Measurements from ENCODE around the gene BUD31. TPM values are rescaled to one million over a fixed set of nuclear protein-coding genes. Genes with fewer than 3 reads are reported as not detected.

BUD31 gene
- total and polyA plus RNA-seq, 2 of the 13 experiments (the other 11 are each of a cell fraction or from before 2014, with no cell fraction given): 35.1 to 79.1 TPM

DNA sequence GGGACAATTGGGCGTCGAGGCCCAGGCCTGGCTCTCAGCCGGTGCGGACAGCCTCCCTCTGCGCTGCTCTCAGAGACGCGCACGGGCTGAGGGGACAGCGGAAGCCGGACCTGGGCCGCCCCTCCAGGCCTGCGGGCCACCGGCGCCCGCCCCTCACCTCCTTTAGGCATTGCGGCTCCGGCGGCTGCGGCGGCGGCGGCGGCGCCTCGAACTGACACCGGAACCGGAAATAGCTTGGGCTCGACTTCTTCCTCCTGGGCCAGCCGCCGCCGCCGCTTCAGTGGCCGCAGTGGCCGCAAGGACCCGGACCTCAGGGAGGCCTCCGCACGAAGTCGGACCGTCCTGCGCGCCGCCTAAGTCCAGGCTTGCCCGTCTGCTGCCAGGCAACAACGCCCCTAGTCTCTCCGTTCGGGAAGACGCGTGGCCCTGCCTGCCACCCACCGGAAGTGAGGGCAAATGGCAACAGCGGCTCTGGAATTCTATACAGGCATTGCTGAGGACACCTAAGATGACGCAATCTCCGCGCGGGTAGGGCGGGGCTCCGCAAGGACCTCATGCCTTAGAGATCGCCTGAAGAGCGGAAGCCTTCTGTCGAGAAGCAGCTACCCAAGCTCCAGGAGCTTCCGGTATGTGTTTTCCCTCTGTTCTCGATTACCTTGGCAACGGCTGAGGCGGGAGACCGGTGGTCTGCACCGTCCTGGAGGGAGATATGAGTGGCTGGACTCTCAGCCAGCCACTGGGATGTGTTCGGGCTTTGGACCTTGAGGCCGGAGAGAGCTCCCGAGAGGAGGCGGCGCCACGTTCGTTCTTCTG lies at the start of gene BUD31, which contains the start of gene PDAP1 (continued):
- peak; percentile 30; the same call in 1 of the 2 replicates for TF ChIP-seq ZNF770 (CRISPR knock-in tag; IDR thresholded peaks at IDR 0.05)
- peak; percentile 42; the same call in 1 of the 2 replicates for TF ChIP-seq TFE3 (CRISPR knock-in tag; IDR thresholded peaks at IDR 0.05)
- TF ChIP-seq MAZ (IDR thresholded peaks at IDR 0.05; ENCODE audit: borderline replicate concordance, low read depth, low read length): 0 out of 2 replicates have a peak, but pooled peaks have one; percentile 15
- peak; percentile 55; the same call in 1 of the 2 replicates for TF ChIP-seq MAZ (CRISPR knock-in tag; IDR thresholded peaks at IDR 0.05; ENCODE audit: low read depth)
- no peak for TF ChIP-seq TCF7L2 (IDR thresholded peaks at IDR 0.05; ENCODE audit: low read depth, low read length)
- peak; percentile 23; the same call in 1 of the 2 replicates for TF ChIP-seq BRD4 (CRISPR knock-in tag; IDR thresholded peaks at IDR 0.05)
- TF ChIP-seq ZNF460 (CRISPR knock-in tag; IDR thresholded peaks at IDR 0.05; ENCODE audit: borderline replicate concordance): no peak
- TF ChIP-seq ZNF256 (CRISPR knock-in tag; conservative IDR thresholded peaks at IDR 0.05): no peak; the same call in 1 of the 2 replicates
- TF ChIP-seq ZNF354B (CRISPR knock-in tag; IDR thresholded peaks at IDR 0.05): 0 out of 2 replicates have a peak, but pooled peaks have one; percentile 84
- TF ChIP-seq, protein P1, sequence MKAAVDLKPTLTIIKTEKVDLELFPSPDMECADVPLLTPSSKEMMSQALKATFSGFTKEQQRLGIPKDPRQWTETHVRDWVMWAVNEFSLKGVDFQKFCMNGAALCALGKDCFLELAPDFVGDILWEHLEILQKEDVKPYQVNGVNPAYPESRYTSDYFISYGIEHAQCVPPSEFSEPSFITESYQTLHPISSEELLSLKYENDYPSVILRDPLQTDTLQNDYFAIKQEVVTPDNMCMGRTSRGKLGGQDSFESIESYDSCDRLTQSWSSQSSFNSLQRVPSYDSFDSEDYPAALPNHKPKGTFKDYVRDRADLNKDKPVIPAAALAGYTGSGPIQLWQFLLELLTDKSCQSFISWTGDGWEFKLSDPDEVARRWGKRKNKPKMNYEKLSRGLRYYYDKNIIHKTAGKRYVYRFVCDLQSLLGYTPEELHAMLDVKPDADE (CRISPR knock-in tag; IDR thresholded peaks at IDR 0.05): no peak
- TF ChIP-seq RXRB (CRISPR knock-in tag; IDR thresholded peaks at IDR 0.05; ENCODE audit: borderline replicate concordance): peak; percentile 74
- TF ChIP-seq PPARG (CRISPR knock-in tag; conservative IDR thresholded peaks at IDR 0.05): peak; percentile 50; the same call in 1 of the 2 replicates
- TF ChIP-seq EZH2 (conservative IDR thresholded peaks at IDR 0.05; ENCODE audit: low read depth, low read length): no peak
- TF ChIP-seq HNF1A (IDR thresholded peaks at IDR 0.05; ENCODE audit: low read depth): no peak
- TF ChIP-seq HNF1A (CRISPR knock-in tag; IDR thresholded peaks at IDR 0.05; ENCODE audit: borderline replicate concordance): peak; percentile 66; the same call in 1 of the 2 replicates

Data from HepG2 (cell line).